ENCODE measurements around the gene PLA2G3.

GRCh38 chr22:31087744-31088215 is 52.5 kb downstream of the PLA2G3 start:
- TF ChIP-seq CTCF (conservative IDR thresholded peaks at IDR 0.05 in 1 of 2, IDR thresholded peaks at IDR 0.05 in 1 of 2; ENCODE audit: extremely low read depth in 1 of 2, insufficient read depth in 1 of 2, low read depth in 1 of 2, low read length in 2 of 2) (no peak), EZH2 (IDR thresholded peaks at IDR 0.05; ENCODE audit: borderline replicate concordance, low read length) (no peak)

All from mammary epithelial cell (primary cell).